Stimulated activated CD4-positive, alpha-beta T cell treated with anti-CD3 and anti-CD28 coated beads, Interleukin-2, amount 100 ng/mL, for 24 hours (primary cell): ENCODE data around the gene BPIFB4.
"Not testable (repeated sequence)": the region's sequence is repeated elsewhere in the genome, so short reads cannot be mapped to it uniquely, and the experiment has no call there.

Experiments
- DNase-seq, 2 donors: peaks; one replicate each; pipeline ENCODE4 v3.0.0-alpha.2; 2020

BPIFB4 gene

DNA sequence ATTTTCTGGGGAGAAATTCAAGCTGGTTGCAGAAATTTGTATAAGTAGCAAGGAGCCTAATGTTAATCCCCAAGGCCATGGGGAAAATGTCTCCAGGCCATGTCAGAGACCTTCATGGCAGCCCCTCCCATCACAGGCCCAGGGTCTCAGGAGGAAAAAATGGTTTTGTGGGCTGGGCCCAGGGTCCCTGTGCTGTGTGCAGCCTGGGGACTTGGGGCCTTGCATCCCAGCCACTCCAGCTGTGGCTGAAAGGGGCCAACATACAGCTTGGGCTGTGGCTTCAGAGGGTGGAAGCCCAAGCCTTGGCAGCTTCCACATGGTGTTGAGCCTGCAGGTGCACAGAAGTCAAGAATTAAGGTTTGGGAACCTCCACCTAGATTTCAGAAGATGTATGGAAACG lies 42.9 kb downstream of the BPIFB4 start:
- not testable (repeated sequence) for DNase-seq

DNA sequence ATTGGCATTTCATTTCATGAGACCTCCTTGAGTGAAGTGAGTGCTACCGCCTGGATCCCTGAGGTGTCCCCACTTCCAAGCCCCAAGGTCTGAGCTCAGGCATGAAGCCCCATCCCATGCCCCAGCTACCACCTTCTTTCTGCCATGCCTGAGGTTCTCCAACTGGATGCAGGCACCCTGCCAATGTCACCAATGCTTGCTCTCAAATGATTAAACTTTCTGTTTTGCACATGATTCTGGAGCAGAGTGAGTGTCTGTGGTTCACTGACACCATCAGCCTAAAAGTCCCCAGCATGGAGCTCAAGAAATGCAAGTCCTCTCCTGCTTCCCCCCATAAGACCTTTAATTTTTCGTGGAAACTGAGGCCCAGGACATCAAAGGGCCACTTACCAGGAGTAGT lies 44.8 kb downstream of the BPIFB4 start:
- no peak for DNase-seq

DNA sequence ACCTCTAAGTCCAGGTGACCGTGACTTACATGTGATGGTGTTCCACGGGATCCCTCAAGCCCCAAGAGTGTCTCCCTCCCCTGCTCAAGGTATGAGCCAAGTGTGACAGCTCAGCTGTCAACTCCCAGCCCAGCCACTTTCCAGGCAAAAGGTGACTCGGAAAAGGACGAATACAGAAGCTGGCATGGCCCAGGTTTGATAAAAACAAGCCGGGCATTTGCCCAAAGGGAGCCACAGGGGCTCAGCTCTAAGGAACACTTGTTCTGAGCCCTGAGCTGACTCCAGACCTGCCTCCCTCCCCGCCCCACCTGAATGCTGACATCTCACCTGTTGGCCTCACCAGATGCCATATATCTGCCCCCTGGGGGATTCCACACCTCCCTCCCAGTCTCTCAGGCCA lies 45.6 kb downstream of the BPIFB4 start:
- DNase-seq, result no peak

DNA sequence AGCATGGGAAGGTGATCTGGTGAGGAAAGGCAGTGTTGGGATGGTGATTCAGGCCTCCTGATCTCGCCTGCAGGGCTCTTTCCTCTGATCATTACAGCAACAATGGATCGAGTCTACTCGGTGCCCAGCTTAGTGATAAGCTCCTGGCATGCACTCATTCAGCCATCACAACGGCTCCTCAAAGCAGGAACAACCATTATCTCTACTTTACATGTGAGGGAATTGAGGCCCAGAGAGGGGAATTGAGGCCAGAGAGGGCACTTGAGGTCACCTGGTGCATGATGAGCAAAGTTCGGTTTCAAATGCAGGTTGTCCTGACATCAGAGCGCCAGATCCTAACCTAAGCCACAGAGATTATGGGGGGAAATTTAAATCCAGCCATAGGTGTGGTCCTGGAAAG lies 46.5 kb downstream of the BPIFB4 start:
- DNase-seq, result no peak

DNA sequence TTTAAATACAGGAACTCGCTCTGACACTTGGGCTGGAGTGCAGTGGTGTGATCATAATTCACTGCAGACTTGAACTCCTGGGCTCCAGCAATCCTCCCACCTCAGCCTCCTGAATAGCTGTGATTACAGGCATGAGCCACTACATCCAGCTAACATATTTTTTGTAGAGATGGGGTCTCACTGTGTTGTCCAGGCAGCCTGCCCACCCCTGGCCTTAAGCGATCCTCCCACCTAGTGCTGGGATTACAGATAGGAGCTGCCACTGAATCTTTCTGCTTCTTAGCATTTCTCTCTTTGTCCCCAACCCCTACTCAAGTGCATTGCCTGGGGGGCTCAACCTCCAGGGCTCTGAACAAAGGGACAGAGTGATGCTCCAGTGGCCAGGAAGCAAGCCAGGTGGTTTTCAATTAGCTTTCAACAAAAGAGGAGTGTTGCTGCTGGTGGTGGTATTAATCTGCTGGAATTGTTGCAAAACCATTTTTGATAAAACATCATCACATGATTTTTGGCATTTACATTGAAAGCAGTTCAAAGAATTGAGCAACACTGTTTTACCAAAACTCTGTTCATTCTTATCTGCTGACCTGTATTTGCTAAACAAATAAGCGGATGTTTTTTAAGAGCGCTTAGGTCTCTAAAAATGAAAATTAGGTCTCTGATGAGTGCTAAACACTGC lies 48.1 kb downstream of the BPIFB4 start:
- no peak for DNase-seq

DNA sequence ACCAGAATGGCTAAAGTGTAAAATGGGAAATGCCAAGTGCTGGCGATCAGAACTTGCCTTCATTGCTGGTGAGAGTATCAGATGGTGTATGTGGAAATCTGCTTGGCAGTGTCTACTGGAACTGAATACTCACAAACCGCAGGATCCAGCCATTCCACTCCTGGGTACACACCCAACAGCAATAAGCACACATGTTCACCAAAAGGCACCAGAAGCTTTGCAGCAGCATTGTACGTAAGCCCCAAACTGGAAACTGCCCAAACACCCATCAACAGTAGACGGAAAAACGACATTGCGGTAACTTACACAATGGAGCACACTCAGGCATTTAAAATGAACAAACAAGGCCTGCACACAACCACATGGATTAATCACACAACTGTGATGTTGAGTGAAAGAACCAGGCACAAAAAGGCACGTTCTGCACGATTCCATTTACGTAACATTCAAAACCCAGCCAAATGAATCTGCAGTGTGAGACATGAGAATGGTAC lies 51.2 kb downstream of the BPIFB4 start:
- DNase-seq, result no peak

DNA sequence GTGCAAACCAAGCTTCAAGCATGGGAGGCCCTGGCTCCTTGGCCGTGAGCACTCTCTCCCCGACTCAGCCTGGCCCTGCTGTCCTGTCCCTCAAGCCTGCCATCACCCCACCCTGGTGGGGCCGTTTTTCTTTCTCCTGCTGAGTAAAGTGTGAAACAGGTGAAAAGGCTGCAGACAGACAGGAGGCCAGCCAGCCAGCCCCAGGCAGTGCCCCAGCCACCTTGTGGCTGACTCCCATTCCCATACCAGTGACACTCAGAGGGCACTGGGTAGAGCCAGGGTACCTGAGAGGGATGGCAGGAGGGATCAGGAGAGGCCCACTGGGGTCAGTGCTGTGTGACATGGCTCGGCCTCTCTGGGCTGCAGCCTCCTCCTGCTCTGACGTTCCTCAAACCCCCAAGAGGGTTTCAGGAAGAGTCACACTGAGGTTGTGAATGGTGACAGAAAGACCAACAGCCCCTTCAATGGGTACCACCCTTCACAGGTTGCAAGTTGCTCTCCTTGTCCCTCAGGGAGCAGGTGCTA lies 52.6 kb downstream of the BPIFB4 start:
- no peak for DNase-seq

DNA sequence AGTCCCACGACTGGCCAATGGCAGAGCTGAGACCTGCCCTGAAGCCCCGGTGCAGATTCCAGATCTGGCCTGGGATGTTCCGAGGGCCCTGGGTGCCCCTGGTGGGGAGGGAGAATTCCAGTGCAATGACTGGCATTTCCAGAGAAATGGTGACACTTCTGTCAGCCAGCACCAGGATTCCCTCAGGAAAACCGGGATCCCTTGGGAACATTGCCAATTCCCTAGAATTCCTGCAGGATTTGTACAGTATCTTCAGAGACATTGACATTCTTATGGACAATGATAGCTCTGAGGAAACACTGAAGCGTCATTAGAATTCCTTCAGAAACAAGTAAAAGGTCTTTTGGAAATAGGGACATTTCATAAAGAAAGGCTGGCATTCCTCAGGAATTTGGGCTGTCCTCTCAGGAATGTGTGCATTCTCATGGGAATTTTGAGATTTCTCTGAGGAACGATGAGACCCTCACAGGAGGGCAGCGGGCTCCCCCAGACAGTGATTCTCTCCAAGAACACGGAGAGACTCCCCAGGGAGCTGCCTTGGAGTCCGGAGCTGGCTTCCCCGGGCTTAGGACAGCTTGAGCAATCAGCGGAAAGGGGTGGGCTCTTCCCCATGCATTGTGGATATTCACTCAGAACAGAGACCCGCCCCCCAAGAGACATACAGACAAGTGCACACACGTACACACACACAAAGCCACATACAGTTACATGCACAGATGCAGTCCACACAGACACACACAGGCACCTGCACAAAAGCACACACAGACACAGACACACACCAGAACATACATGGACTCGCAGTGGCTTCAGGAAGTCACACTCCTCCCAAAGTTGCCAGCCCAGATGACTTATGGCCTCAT lies 53.3 kb downstream of the BPIFB4 start:
- DNase-seq, result no peak

DNA sequence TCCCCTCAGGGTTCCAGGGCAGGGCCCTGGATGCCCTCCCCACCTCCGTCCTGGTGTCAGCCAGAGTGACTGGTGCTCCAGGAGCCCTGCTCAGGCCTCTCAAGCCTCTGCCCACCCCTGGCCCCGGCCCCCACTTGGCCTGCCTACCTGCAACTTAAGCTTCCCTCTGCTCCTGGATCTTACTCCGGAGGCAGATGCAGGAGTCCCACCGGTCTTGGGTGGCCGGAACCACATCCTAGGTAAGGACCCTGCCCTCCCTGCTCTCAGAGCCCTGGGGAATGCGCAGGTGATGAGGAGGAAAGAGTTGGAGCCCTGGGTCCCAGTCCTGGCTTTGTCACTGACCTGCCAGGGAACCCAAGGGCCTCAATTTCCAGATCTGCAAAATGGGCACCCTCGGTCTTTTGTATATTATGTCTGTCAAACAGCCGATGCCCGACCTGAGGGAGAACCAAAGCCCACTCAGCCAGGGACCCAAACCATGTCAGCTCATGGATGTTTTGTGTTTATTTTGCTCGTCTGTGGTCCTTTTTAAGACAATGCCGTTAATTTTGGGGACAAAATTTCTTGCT lies 54.0 kb downstream of the BPIFB4 start:
- DNase-seq, result no peak

DNA sequence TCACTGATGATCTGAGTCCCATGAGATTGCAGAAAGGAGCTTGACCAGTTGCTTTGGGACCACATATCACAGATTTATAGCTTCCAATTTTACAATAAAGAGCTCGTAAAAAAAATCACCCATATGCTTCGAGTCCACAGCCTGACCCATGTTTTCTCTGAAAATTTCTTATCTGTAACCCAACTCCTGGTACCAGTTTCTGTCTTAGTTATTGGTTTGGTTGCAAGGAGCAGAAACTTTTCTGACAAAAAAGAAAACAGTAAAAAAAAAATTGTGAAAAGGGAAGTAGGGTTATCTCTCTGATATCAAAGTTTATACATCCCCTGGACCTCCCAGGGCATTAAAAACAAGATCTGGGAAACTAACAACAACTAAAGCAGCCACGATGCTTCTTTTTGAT lies 57.8 kb downstream of the BPIFB4 start:
- DNase-seq, result no peak

DNA sequence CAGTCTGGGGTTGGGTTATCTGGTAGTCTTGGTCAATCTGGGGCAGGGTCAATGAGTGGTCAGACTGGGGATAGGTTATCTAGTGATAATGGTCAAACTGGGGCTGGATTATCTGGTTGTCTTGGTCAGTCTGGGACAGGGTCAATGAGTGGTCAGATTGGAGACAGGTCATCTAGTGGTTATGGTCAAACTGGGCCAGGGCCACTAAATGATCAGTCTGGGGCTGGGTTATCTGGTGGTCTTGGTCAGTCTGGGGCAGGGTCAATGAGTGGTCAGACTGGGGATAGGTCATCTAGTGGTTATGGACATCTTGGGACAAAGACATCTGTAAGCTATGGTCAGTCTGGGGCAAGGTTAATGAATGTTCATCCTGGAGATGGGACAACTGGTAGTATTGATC lies 60.0 kb downstream of the BPIFB4 start:
- DNase-seq, result no peak

DNA sequence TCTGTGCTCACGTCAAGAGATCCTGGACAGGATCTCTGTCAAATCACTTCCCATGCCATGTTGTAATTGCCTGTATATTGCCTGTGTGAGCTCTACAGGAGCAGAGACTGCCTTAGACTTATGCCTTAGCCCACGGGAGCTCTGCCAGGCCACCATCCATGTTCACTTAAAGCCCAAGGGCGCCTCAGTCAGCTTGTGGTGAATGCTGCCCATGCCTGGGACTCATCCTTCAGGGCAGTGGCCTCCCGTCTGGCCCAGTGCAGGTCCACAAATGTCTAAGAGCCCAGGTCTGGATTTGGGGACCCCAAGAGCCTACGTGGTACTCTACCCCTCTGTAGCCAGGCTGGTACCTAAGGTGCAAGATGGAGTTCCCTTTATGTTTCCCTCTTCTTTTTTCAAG lies 66.1 kb downstream of the BPIFB4 start:
- no peak for DNase-seq

DNA sequence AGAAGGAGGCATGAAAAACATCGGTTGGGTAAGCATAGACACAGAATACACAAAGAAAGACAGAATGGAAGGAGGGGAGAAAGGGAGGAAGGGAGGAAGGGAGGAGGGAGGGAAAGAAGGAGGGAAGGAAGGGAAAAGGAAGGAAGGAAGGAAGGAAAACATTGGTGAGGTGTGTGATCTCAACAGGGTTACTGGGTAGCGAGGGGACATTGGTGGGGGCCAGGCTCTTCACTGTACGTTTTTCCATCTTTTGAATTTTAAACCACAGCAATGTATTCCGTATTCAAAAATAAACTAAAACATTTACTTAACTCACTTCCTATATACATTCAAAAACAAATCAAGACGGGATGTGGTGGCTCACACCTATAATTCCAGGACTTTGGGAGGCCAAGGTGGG lies 67.9 kb downstream of the BPIFB4 start:
- DNase-seq, result no peak

DNA sequence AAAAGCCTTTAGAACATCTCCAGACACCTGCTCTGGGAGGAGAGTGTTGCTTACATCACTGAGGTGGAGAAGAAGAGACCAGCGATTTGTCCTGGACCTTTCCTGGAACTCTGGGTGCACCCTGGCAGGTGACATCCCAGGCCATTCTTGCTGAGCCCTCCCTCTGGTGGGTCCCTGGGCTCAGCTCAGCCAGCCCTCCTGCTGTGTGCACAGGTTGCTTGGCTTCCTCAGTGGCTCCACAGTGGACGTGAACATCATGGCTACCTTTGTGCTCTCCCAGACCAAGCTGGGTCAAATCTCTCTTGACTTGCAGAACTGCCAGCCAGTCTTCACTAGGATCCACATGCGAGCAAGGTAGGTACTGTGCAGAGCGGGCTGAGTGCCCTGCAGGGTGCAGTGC lies 68.6 kb downstream of the BPIFB4 start:
- DNase-seq, result no peak

DNA sequence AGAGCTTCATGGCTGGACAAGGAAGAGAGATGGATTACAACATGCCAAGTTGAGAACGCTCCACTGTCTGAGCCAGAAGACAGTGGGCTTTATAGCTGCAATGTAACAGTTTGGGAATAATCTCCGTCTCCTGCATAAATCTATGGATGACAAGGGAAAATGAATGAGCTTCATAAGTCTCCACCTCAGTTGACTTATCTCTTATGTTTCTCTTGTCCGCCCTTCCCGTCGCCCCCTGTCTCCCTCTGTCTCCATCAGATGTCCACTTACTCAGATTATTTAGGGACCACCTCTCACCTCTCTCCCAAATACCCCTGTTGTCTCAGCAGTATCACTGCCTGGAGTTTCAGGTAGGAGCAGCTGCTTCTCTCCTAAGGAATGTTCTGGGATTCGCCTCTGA lies 74.8 kb downstream of the BPIFB4 start:
- no peak for DNase-seq

DNA sequence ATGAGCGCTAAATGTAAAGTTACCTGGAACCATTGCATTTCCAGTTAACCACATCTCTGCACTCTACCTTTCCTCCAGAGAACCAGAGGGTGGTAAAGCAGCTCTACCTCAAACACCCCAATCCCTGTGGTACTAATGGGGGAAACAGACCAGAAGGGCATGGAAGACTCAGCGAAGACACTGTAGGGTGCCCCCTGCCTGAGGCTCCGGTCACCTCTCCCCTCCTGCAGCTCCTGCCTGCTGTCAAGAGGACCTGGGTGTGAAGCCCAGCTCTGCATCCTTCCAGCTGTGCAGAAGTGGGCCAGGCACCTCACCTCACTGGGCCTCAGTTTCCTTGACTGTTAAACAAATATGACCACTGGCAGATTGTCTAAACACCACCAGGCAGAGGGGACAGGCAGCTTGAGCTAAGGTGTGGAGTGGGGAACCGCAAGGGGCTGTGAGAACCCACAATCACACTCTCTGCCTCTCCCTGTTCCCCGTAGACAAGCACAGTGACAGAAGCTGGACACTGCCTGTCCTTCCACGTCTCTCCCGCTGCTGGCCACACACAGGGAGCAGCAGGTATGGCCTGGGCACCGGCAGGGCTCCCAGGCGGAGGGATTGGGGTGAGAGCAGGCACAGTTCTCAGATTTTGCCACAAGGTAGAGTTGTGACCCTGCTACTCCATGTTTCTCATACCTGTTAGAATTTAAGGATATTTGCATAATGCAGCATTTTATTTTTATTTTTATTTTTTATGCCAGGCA lies 79.4 kb downstream of the BPIFB4 start:
- no peak for DNase-seq

DNA sequence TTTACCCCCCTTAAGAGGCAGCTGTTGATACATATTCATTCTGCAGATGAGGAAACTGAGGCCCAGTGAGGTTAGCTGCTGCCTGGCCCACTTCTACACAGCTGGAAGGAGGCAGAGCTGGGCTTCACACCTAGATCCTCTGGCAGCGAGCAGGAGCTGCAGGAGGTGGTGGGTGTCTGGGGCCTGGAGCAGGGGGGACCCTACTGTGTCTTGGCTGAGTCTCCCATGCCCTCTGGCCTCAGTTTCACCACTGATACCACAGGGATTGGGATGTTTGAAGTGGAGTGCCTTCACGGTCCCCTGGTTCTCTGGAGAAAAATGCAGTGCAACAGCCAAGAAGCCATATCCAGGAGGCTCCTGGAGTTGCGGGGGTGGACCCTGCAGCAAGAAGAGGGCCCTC lies 80.3 kb downstream of the BPIFB4 start:
- no peak for DNase-seq

DNA sequence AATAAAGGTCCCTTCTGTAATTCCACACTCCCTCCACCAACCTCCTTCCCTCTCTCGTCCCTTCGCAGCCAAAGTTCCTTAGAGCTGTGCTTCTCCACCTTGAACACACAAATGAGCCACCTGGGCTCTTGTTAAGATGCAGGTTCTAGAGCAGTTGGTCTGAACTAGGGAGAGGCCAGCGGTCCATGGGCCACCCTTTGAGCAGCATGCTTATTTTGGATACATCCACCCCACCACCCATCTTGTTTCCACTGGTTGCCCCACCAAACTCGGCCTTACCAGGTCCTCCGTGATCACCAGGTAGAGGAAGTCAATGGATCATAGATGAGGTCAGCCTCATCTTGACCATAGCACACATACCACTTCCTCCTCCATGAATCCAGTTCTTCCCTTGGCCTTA lies 81.2 kb downstream of the BPIFB4 start:
- DNase-seq, result no peak
